HG03139 (cell line): ENCODE results near the gene SLC2A4.

Experiments
- ATAC-seq: cut with Tn5 transposase; IDR thresholded peaks from one replicate; pipeline ENCODE4 v1.9.1; 2021; ENCODE audit not compliant: unreplicated experiment

SLC2A4 gene

DNA sequence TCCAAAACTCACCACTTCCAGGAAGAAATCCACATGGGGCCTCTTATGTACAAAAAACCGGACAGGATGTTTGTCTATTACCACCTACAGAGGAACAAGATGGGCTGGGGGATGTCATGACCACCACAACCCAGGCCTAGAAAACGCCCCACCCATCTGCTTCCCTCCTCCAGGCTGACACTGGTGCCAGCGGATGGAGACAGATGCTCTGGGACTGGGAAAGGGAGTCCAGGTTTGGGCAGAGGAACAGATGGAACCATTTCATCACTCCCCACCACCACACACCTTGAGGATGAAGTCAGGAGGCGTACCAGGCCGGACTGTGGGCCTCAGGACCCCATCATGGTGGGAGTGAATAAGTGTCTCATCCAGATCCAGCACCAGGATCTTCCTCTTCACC is 34.7 kb upstream of the SLC2A4 start:
- ATAC-seq: no peak

DNA sequence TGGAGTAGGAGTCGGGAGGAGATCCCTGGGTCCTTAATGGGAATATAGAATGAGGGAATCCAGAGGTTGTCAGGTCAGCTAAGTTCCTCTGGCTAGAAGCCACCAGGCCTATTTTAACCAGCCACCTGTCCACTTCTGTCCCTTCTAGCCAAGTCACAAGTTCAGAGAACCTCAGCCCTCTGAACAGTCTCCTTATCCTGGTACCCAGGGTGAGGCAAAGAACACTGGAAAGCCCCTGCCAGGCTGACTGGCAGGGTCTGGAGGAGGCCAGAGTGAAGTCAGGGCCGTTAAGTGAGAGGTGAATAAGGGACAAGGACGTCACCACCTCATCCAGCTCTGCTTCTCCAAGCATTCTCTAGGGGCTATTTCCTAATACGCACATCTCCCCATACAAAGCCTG is 32.7 kb upstream of the SLC2A4 start:
- ATAC-seq: no peak

DNA sequence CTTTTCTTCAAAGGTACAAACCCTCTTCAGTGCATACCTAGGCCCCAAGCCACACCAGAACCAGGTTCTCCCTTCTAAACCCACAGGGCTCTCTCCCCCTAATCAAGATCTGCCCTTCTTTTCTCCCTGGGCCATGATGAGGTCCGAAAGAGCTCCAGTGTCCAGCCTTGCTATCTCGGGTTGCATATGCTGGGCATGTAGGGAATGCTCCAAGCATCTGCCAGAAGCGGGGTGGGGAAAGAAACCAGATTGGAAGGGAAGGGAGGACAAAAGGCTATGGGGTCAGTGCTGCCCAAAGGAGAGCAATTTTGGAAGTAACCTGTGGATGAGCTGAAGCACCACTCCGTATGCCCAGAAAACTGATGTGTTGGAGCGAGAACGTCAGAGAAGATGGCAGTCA is 32.3 kb upstream of the SLC2A4 start:
- no peak for ATAC-seq

DNA sequence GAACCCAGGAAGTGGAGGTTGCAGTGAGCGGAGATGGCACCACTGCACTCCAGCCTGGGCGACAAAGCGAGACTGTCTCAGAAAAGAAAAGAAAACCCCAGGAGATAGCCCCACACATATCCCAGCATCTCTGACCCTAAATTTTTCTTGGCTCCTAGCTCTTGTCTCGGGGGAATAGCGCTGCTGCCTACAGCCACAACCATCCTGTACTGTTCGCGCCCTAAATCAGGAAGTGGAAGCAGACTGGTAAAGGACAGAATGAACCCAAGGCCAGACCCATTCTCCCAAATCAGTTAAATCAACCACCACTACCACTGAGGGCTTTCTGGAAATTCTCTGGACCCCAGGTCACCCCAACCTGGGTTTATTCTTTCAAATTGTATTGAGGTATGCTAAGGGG is 31.7 kb upstream of the SLC2A4 start:
- no peak for ATAC-seq

DNA sequence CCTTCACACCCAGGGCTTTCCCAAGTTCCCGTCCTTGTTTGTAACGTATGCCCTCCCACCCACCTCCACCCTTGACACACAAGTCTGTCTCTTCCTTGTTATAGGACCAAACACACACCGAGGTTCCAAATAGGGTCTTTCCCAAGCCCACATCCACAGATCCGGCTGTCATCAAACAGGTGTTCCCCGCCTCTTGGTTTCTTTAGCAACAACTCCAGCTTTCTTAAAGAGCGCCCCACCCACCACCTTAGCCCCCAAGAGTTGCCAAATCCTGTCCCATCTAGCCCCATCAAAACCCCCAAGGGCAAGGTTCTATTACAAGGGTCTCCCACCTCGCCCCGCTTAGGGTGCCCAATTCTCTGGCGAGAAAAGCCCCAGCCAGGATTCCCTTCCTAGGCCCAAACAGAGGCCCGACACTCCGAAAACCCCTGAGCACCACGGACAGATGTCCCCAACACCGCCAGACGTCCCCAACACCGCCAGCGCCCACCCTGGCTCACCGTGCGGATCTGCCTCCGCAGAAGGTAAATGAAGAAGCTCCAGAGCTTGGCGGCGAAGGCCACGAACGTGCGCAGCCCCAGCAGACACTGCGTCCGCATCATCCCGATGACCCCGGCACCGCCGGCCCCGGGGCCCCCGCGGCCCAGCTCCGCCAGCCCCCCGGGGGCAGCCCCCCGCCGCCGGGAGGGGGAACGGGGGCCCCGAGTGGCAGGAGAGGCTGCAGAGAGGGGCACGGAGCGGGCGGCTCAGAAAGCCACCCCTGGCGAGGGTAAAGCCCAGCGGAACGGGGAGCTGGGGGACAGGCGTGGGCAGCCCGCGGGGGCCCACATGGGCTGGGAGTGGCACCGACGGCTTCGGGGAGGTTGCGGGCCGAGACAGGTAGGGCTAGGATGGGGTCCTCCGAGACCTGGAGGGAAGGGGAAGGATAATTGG is 30.6 kb upstream of the SLC2A4 start:
- ATAC-seq: no peak

DNA sequence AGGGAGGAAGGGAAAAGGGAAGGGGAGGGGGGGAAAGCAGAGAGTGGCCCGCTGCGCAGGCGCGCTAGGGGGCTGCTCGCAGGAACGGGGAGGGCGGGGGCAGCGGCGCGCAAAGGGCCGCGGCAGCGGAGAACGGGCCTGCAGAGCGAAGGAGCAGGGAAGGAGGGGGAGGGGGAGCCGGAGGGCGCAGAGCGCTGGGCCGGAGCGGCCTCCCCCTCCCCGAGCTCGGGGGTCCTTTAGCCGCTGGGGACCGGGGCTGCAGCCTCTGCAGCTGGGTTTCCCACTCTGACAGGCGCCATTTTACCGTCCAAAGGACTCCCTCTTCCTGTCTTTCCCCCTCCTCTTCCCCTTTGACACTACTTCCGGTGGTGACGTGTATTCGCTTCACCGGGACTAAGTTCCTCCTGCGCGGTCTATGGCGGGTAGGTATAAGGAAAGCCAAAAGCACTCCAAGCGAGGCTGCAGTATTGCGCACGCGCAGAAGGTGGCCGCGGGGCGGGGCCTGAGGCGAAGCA is 29.8 kb upstream of the SLC2A4 start, which contains the start of gene CTDNEP1:
Gene CTDNEP1, minus strand, starts transcription at position 74 of the 515 bp plus-strand sequence. CDS start 438 bp downstream, outside the sequence.
- ATAC-seq: peak; percentile 76

DNA sequence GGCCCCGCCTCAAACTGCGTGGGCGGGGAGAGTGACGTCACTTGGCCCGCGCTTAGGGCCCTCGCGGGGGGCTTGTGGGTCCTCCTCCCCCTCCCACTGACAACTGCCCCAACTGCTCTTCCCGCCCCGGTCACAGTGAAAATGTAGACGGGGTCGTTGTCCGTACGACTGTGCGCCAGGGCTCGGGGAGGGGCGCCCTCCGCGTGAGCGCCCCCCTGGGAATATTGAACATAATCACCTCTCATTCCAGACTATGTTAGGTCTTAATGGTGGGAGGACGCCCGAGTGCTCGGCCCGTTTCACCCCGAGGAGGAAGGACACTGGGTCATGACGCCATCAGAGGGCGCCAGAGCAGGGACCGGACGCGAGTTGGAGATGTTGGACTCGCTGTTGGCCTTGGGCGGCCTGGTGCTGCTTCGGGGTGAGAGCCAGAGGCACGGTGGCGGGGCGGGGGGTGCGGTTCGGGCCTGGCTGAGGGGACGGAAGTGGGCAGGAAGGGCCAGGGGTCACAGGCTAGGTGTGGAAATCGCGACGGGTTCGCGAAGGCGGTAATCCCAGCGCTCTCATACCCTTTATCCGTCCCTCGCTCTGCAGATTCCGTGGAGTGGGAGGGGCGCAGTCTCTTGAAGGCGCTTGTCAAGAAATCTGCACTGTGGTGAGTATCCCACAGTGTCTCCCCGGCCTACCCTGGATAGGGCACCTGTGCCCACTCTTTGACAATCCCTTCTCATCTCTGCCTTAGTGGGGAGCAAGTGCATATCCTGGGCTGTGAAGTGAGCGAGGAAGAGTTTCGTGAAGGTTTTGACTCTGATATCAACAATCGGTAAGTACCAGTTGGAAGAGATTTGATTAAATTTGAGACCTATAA is 29.1 kb upstream of the SLC2A4 start, which contains the start of gene ELP5:
Gene ELP5, plus strand, starts transcription at position 40 of the 868 bp plus-strand sequence. Its CDS starts 336 bp downstream, at position 376.
- peak; percentile 46 for ATAC-seq

DNA sequence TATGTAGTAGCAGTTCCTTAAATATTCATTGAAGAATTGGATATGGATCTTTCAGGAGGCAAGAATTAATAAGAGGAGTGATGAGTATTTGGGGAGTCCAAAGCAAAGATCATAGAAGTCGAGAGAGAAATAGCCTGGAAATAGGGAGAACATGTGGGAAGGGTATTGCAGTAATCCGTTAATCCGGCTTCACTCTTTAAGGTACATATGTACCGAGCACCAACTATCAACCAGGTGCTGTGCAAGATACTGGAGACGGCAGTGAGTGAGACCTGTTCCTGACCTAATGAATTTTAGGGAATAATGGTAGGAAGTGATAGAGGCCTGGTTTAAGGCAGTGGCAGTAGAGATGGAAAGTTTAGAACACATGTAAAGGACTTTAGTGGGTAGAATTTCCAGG is 28.4 kb upstream of the SLC2A4 start:
- no peak for ATAC-seq

DNA sequence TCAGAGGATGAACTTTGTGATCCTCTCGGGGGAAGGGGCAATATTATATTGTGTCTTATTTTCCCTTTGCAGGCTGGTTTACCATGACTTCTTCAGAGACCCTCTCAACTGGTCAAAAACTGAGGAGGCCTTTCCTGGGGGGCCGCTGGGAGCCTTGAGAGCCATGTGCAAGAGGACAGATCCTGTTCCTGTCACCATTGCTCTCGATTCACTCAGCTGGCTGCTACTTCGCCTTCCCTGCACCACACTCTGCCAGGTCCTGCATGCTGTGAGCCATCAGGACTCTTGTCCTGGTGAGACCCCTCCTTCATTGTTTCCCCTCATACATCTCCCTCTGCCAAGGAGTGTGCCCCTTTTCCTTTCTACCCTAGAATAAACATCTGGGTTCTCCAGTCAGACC is 27.0 kb upstream of the SLC2A4 start:
- ATAC-seq: no peak

DNA sequence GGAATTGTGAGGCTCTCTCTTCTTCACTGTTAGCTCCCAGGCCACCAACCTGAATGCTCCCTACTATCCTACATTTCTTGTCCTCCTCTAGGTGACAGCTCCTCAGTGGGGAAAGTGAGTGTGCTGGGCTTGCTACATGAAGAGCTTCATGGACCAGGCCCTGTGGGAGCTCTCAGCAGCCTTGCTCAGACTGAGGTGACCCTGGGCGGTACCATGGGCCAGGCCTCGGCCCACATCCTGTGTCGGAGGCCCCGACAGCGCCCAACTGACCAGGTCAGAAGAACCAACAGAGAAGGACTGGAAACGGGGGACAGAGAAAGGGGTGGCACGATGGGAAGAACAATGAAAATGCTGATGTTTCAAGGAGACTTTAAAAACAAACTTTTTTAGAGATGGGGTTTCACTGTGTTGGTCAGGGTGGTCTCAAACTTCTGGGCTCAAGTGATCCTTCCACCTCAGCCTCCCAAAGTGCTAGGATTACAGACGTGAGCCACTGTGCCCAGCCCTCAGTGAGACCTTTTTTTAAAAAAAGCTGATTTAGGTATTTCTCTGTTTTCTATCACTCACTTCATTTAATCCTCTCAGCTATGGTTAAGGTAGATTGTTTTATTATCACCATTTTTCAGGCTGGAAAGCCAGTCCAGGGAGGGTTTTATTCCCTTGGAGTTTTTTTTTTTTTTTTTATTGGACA is 24.6 kb upstream of the SLC2A4 start:
- ATAC-seq: no peak

DNA sequence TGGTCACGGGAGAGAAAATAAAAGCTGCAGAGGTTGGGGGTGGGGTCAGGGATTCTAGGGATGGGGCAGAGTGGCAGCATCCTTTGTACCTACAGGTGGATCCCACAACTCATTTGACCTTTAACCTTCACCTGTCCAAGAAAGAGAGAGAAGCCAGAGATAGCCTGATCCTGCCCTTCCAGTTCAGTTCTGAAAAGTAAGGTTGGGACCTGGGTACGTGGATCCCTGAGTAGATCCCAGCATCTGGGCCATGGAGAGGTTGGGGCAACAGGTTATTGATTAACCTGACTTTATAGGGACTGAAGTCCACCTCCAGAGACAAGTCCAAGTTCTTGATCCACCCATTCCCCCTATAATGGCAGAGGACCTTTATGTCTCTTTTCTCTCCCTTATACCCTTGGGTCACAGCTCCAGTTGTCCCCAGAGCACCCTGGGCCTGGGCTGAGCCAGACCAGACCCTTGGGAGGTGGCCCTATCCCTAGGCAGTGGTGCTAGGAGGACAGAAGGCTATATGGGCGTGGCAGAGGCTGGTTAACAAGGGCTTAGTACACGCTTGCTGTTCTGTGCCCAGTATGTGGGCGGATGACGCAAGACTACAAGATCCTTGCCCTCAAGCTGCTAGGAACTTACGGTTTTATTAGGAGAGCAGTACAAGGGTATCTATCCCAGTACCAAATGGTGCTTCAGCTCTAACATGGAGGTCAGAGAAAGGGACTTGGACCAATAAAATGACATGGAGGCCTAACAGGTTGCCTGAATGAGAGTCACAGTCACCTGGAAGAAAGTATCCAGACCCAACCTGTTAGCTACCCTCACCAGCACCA is 22.6 kb upstream of the SLC2A4 start:
- no peak for ATAC-seq

DNA sequence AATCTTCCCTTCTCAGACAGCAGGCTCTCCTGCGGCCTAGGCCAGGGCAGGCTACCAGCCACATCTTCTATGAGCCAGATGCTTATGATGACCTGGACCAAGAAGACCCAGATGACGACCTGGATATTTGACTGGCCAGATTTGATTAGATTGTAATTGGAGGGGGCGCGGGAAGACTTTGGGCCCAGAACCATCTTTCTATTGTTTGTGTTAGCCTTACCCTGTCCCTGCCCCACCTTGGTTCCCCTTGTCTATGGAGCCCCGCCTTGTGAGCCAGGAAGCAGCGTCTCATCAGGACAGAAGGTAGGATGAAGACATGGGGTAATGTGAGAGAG is 22.0 kb upstream of the SLC2A4 start:
- no peak for ATAC-seq

DNA sequence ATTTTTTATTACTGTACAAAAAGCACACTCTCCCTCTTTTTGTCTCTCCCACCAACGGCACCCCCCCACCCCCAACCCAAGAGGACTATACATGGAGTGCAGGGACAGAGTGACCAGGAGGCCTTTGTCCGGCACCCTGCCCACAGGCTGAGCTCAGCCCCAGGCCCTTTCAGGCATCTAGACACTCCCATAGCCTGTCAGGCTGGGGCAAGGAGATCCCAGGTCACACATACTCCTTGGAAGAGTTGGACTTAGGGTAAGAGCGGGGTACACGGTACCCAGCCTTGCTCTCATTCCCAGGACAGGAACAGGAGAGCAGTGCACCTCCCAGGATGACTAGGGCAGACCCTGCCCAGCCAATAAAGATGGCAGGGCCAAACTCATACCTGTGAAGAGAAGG is 21.4 kb upstream of the SLC2A4 start:
- no peak for ATAC-seq

DNA sequence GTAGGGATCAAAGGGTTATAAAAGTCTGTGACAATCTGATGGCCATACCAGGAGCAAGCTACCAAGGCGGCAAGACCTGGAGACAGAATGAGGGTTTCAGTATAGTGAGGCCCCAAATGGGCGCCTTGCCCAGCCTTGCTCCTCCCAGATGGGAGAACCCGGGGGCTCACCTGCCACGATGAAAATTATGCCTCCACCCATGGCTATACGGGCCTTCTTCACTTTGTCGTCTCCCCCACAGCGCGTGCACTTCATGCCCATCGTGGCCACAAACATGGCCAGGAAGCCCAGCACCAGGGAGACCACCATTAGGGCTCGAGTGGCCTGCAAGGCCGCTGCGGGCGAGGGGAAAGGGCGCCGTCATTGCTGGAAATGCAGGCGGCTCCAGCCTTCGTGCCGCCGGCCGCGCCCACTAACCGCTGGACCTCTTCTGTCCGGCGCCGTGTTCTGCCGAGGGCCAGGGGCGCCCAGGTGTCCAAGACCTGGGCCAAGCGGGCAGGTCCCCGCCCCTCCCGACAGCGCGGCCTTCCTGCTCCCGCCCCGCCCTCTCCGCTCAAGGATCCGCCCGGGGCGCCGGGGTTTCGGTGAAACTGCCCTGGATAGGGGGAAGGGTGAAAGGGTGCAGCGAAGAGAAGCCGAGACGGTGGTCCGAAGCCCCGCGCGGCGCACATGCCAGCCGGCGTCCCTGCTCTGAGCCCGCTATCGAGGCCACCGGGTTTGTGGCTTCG is 20.7 kb upstream of the SLC2A4 start:
- no peak for ATAC-seq

DNA sequence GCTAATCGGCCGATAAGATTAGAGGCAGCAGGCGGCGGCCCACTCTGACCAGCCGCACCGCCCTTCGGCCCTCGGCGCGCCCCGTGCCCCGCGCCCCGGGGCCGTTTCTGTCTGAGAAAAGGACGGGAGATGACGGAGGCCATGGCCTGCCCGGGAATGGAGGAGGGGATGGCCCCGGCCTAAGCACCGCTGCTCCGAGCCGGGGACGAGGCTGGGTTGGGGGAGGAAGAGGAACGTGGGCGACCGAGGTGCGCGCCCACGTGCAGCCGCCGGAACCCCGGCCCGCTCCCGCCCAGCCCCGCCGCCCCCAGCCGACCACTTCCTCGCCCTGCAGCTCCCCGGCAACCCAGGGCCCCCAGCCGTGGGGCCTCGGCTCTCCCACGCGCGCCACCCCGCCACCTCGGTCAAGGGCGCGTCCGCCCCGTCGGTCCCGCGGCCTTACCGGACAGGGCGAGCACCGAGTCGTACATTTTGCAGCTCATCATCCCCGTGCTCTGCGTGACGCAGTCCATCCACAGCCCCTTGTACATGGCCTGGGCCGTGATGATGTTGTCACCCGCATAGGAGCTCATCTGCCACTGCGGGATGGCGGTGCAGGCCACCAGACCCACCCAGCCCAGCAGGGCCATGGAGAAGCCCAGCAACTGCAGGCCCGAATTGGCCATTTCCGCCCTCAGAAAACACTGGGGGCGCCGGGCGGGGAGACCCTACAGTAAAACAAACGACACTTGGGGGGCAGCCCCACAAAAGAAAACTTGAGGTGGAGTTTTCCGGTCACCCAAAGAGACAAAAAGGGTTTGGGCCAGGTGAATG is 19.9 kb upstream of the SLC2A4 start:
- ATAC-seq: no peak

DNA sequence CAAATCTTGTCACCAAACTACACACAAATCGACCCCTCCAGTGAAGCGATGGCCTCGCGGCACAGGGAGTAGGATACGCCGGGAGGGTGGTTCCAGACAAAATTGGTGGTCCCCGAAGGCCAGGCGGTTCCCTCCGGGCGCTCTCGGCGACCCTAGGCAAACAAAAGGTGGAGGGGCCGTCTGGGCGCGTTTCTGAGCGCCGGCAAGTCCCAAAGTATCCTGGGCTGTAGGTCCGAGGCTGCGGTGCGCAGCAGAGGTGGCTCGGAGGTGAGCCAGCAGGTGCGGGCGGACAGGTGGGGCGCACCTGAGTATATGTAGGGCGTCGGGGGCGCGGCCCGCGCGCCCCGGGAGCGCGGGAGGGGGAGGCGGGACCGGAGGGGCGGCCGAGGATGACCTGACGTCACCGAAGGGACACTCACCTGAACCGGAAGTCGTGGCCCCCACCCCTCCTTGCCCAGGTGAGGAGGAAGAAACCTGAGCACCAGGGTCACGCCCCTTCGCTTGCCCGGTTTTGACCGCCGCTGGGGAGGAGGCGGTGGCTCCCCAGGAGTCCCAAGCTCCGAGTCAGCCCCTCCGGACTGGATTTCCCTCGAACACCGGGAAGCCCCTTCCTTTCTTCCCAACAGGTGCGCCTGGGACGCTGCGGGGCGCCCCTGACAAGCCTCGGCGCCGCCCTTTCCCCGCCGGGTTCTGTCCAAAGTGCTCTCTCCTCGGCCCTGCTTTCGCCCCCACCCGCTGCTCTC is 19.2 kb upstream of the SLC2A4 start, which contains the start of gene CLDN7:
Gene CLDN7, minus strand, starts transcription at position 287 of the 743 bp plus-strand sequence. CDS start 435 bp downstream, outside the sequence.
- no peak for ATAC-seq

DNA sequence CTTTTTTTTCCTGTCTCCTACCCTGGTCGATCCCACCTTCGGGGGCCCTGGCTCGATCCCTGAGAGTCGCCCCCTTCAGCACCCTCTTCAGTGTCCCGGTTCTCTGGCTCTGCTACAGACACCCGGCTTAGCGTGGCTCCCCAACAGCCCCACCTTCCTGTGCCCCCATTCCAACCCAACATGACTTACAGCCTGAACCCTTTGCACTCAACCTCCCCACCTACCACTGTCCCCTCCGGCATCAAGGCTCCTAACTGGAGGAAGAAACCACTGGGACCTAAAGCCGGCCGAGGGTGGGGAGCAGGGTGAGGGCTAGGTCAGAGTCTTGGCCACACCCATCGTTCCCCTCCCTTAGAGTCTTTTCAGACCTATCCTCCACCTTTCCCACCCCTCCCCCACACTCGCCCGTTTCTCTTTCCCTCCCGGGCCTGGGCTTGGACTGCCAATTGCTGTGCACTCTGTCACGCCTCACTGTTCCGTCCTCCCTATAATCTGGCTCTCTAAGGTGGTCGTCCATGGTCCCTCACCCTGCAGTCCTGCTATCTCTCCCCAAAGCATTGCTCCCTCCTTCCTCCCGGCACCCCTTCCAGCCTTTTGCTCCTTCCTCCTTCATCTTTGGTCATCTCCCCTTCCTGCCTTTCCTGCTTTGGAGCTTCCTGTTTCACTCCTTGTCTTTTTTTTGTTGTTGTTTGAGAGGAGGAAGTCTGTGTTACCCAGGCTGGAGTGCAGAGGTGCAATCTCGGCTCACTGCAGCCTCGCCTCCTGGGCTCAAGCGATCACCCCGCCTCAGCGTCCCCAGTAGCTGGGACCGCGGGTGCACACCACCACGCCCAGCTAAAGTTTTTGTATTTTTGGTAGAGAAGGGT is 18.4 kb upstream of the SLC2A4 start:
- ATAC-seq: no peak
